Mesendoderm (in vitro differentiated cells): ENCODE data around the gene C19orf18.
A peak's percentile ranks its signal among the peaks of the same experiment; 100 is the strongest.
"Not testable (repeated sequence)": the region's sequence is repeated elsewhere in the genome, so short reads cannot be mapped to it uniquely, and the experiment has no call there.

ENCODE experiments used
- DNase-seq: peaks from one replicate; pipeline ENCODE4 v3.0.0; 2013
- H2AK5ac ChIP-seq: 2 replicates; pipeline ENCODE4 v1.6.1; 2013; ENCODE audit warnings: low read length, inconsistent platforms
- H2BK120ac ChIP-seq: 2 replicates; pipeline ENCODE4 v1.6.1; 2013; ENCODE audit warnings: low read depth, mild to moderate bottlenecking, low read length, moderate library complexity, mixed read lengths
- H2BK15ac ChIP-seq: replicated peaks from 2 replicates; pipeline ENCODE4 v1.6.1; 2013; ENCODE audit warnings: low read depth, mild to moderate bottlenecking, moderate library complexity
- H2BK5ac ChIP-seq: 2 replicates; pipeline ENCODE4 v1.6.1; 2013; ENCODE audit warnings: low read length, inconsistent platforms
- H3K18ac ChIP-seq: 2 replicates; pipeline ENCODE4 v1.6.1; 2013; ENCODE audit warnings: mild to moderate bottlenecking, low read length, mixed read lengths
- H3K23ac ChIP-seq: one replicate; pipeline ENCODE4 v1.6.1; 2013; ENCODE audit warnings: low read length
- H3K27ac ChIP-seq: 2 replicates; pipeline ENCODE4 v1.5.1; 2013; ENCODE audit warnings: low read depth, mild to moderate bottlenecking, inconsistent platforms, low read length, moderate library complexity
- H3K27me3 ChIP-seq: 2 replicates; pipeline ENCODE4 v1.6.1; 2013; ENCODE audit warnings: low read length, control low read depth, mild to moderate bottlenecking, inconsistent platforms; ENCODE audit not compliant: insufficient read depth, poor library complexity
- H3K36me3 ChIP-seq: 2 replicates; pipeline ENCODE4 v1.6.1; 2013; ENCODE audit warnings: low read length, inconsistent platforms; ENCODE audit not compliant: control insufficient read depth, insufficient read depth
- H3K4ac ChIP-seq: one replicate; pipeline ENCODE4 v1.6.1; 2013; ENCODE audit warnings: low read depth, mild to moderate bottlenecking, low read length, moderate library complexity
- H3K4me1 ChIP-seq: 2 replicates; pipeline ENCODE4 v1.6.1; 2013; ENCODE audit warnings: low read depth, low read length, inconsistent platforms; ENCODE audit not compliant: control insufficient read depth
- H3K4me2 ChIP-seq: 2 replicates; pipeline ENCODE4 v1.6.1; 2013; ENCODE audit warnings: low read length
- H3K4me3 ChIP-seq: 2 replicates; pipeline ENCODE4 v1.5.1; 2013; ENCODE audit warnings: mild to moderate bottlenecking, low read length
- H3K56ac ChIP-seq: one replicate; pipeline ENCODE4 v1.6.1; 2013; ENCODE audit warnings: low read length
- H3K79me1 ChIP-seq: 2 replicates; pipeline ENCODE4 v1.6.1; 2013; ENCODE audit warnings: low read length, inconsistent platforms
- H3K79me2 ChIP-seq: 2 replicates; pipeline ENCODE4 v1.6.1; 2013; ENCODE audit warnings: mild to moderate bottlenecking, low read length; ENCODE audit not compliant: control insufficient read depth, insufficient read depth
- H3K9ac ChIP-seq: 2 replicates; pipeline ENCODE4 v1.6.1; 2013; ENCODE audit warnings: low read length, inconsistent platforms
- H4K5ac ChIP-seq: one replicate; pipeline ENCODE4 v1.6.1; 2013; ENCODE audit warnings: low read length
- H4K8ac ChIP-seq: one replicate; pipeline ENCODE4 v1.6.1; 2013; ENCODE audit warnings: low read depth, mild to moderate bottlenecking, control low read depth, low read length, moderate library complexity
- WGBS: extraction: QIAGEN DNeasy Blood & Tissue Kit; methylation state at CpG from one replicate; pipeline ENCODE4 v1.1.7; 2013; ENCODE audit warnings: low lambda C conversion rate, missing lambda C conversion rate; ENCODE audit not compliant: insufficient coverage; ENCODE audit errors: extremely low coverage; 5-methylcytosine and 5-hydroxymethylcytosine counted together

The C19orf18 gene

GRCh38 chr19:57927587-57927986 is 46.7 kb downstream of the C19orf18 start:
- Histone ChIP-seq H3K27me3 (no peaks in the 10 kb centered on the region), H3K18ac (no peak overlapping the region), H3K23ac (no peak overlapping the region), H3K4me2 (no peak overlapping the region), H3K4me3 (peak overlapping the region; percentile 26), H2BK120ac (no peak overlapping the region), H2BK15ac (no peak overlapping the region), H2AK5ac (no peak overlapping the region), H3K79me1 (peaks cover 13% of the 10 kb centered on the region), H3K27ac (no peak overlapping the region), H4K8ac (no peak overlapping the region), H3K9ac (no peak overlapping the region), H3K4me1 (no peaks in the 10 kb centered on the region), H3K56ac (no peak overlapping the region), H4K5ac (no peak overlapping the region), H2BK5ac (no peak overlapping the region), H3K79me2 (peaks cover 14% of the 10 kb centered on the region), H3K36me3 (peaks cover 31% of the 10 kb centered on the region), H3K4ac (no peak overlapping the region)
- WGBS = no CpG with 5 or more reads among the region's 4 CpGs
- DNase-seq = no peak

GRCh38 chr19:57916168-57916995 is 58.0 kb downstream of the C19orf18 start, which contains the start of gene ZNF417:
Gene ZNF417 (minus strand): TSS chr19:57916592. CDS start chr19:57916411, 181 bp downstream.
- not testable (repeated sequence) for H2BK120ac ChIP-seq, H3K27ac ChIP-seq, H3K36me3 ChIP-seq, H3K27me3 ChIP-seq, H2BK5ac ChIP-seq, H3K4me1 ChIP-seq, H3K18ac ChIP-seq, H2BK15ac ChIP-seq, H4K8ac ChIP-seq, H4K5ac ChIP-seq, H2AK5ac ChIP-seq, H3K23ac ChIP-seq
- Histone ChIP-seq H3K4ac (peak within 1 kb of the TSS; percentile 38), H3K4me2 (peak within 1 kb of the TSS; percentile 94), H3K9ac (peak within 1 kb of the TSS; percentile 92), H3K56ac (peak within 1 kb of the TSS; percentile 90), H3K79me1 (peaks cover 12% of the 10 kb centered on the region), H3K4me3 (peak within 1 kb of the TSS; percentile 86), H3K79me2 (peaks cover 15% of the 10 kb centered on the region)
- peak; percentile 100 for DNase-seq
- WGBS = no CpG with 5 or more reads among the region's 51 CpGs

DNA sequence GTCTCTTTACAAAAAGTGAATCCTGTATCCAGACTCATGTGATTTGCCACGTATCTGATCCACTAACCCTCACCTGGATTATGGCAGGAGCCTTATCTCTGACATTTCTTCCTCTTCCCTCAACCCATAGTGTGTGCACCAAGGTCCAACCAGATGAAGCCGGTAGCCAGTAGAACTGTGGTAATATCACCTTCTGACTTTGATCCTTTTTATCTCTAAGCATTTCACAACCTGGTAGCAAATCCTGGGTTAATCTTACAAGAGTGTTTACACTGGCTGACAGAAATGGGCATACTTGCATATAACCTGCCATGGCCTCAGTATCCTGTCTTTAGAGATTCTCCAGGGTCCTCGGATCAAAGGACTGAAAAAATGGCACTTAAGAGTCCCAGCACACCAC is 59.8 kb downstream of the C19orf18 start:
- WGBS = no CpG with 5 or more reads among the region's 3 CpGs
- Histone ChIP-seq H4K5ac (no peak overlapping the region), H3K27ac (no peak overlapping the region)

More for the DNA sequence above, 59.8 kb downstream of the C19orf18 start:
- peaks cover 15% of the 10 kb centered on the region for H3K79me2 ChIP-seq
- no peak overlapping the region for H3K4me3 ChIP-seq
- no peak overlapping the region for H4K8ac ChIP-seq
- no peaks in the 10 kb centered on the region for H3K36me3 ChIP-seq
- no peaks in the 10 kb centered on the region for H3K27me3 ChIP-seq
- no peak overlapping the region for H2BK5ac ChIP-seq
- no peak overlapping the region for H2BK15ac ChIP-seq
- H2BK120ac ChIP-seq = no peak overlapping the region
- H3K79me1 ChIP-seq = peaks cover 12% of the 10 kb centered on the region
- H3K4me1 ChIP-seq = no peaks in the 10 kb centered on the region
- H2AK5ac ChIP-seq = no peak overlapping the region
- no peak overlapping the region for H3K56ac ChIP-seq
- no peak overlapping the region for H3K23ac ChIP-seq
- DNase-seq = no peak
- no peak overlapping the region for H3K4ac ChIP-seq
- H3K18ac ChIP-seq = no peak overlapping the region
- no peak overlapping the region for H3K4me2 ChIP-seq
- H3K9ac ChIP-seq = no peak overlapping the region
